Prostate gland (tissue), 2 donors: Measurements from ENCODE around the gene DGKB. TPM values are rescaled to one million over a fixed set of nuclear protein-coding genes. Genes with fewer than 3 reads are reported as not detected.

Source experiments
- DNase-seq: peaks from one replicate; pipeline ENCODE4 v3.0.0-alpha.2; 2019; ENCODE audit warnings: low spot score
- H3K27ac ChIP-seq, 2 donors: fragments of 200-600 bp; sonication (generic); 2 replicates each; pipeline ENCODE4 v1.5.1; 2017 to 2019
- H3K27me3 ChIP-seq: fragments of 200-600 bp; sonication (generic); replicated peaks from 2 replicates; pipeline ENCODE4 v1.5.1; 2019; ENCODE audit not compliant: insufficient read depth
- H3K36me3 ChIP-seq, 2 donors: fragments of 200-600 bp; sonication (generic); 1 replicate in 1 of 2; 2 replicates in 1 of 2; pipeline versions ENCODE4 v1.5.1 to v1.8.1; 2017 to 2019
- H3K4me1 ChIP-seq: fragments of 200-600 bp; sonication (generic); replicated peaks from 2 replicates; pipeline ENCODE4 v1.5.1; 2019
- H3K4me3 ChIP-seq, 2 donors: fragments of 200-600 bp; sonication (generic); 2 replicates each; pipeline ENCODE4 v1.5.1; 2017 to 2019
- H3K9me3 ChIP-seq: fragments of 200-600 bp; sonication (generic); 2 replicates; pipeline ENCODE4 v1.5.1; 2017
- CTCF ChIP-seq, 4 experiments: fragments of 200-600 bp in 2 of 4; fragments of 450-650 bp in 2 of 4; sonication (generic) in 2 of 4; IDR thresholded peaks; 1 replicate in 3 of 4; 2 replicates in 1 of 4; pipeline ENCODE4 v1.5.1; 2016 to 2019; ENCODE audit warnings: antibody characterized with exemption in 4 of 4, mild to moderate bottlenecking in 2 of 4, moderate library complexity in 2 of 4
- POLR2A ChIP-seq: fragments of 450-650 bp; IDR thresholded peaks from one replicate; pipeline ENCODE4 v1.6.1; 2016; ENCODE audit warnings: antibody characterized with exemption, mild to moderate bottlenecking
- POLR2AphosphoS5 ChIP-seq: sonication (generic); formaldehyde crosslinking; IDR thresholded peaks from one replicate; pipeline ENCODE4 v1.6.1; 2017; ENCODE audit warnings: antibody characterized with exemption
- WGBS: methylation state at CpG from one replicate; pipeline ENCODE4 v1.1.5; 2018; 5-methylcytosine and 5-hydroxymethylcytosine counted together
- intact Hi-C: fragments of 100-400 bp; cut with DNase I; formaldehyde crosslinking; loops from one replicate; pipeline ENCODE4 v1.14.2; 2022
- total RNA-seq, 2 donors: library from RNA; depleted of rRNA; stranded (reverse); fragments of >200 nt; gene quantifications; one replicate each; pipeline ENCODE4 v1.1.0, GENCODE V29; 2016

The DGKB gene
- total RNA-seq, 2 donors from 2014 or later: 0.45 TPM; not detected in 1

- no peaks in the 10 kb centered on the region for H3K36me3 ChIP-seq
- H3K27ac ChIP-seq: no peak overlapping the region
- no peak overlapping the region for H3K4me3 ChIP-seq
- no peaks in the 10 kb centered on the region for H3K9me3 ChIP-seq
- no peaks in the 10 kb centered on the region for H3K4me1 ChIP-seq
- TF ChIP-seq POLR2AphosphoS5: no peak
- TF ChIP-seq POLR2A: no peak
- TF ChIP-seq CTCF (IDR thresholded peaks at IDR 0.05): no peak
- no peak for DNase-seq
- WGBS: 85% methylated on average over 6 of the region's 6 CpGs
- no peaks in the 10 kb centered on the region for H3K27me3 ChIP-seq
- intact Hi-C loops: no loop called here
These were observed 30.7 kb downstream of the DGKB start for GRCh38 chr7:14871880-14872279.

GRCh38 chr7:14870394-14870793 lies 32.2 kb downstream of the DGKB start:
- Histone ChIP-seq H3K27me3 (no peaks in the 10 kb centered on the region), H3K4me1 (no peaks in the 10 kb centered on the region), H3K27ac (no peak overlapping the region), H3K4me3 (no peak overlapping the region), H3K36me3 (no peaks in the 10 kb centered on the region), H3K9me3 (no peaks in the 10 kb centered on the region)
- 87% methylated on average over 11 of the region's 11 CpGs for WGBS
- no peak for TF ChIP-seq CTCF (IDR thresholded peaks at IDR 0.05)
- TF ChIP-seq POLR2AphosphoS5: no peak
- no peak for TF ChIP-seq POLR2A
- intact Hi-C loops: no loop called here
- DNase-seq: no peak

GRCh38 chr7:14868937-14869336 lies 33.6 kb downstream of the DGKB start:
- Histone ChIP-seq H3K4me3 (no peak overlapping the region), H3K36me3 (no peaks in the 10 kb centered on the region), H3K27ac (no peak overlapping the region), H3K9me3 (no peaks in the 10 kb centered on the region), H3K4me1 (no peaks in the 10 kb centered on the region), H3K27me3 (no peaks in the 10 kb centered on the region)
- no peak for DNase-seq
- TF ChIP-seq POLR2A: no peak
- TF ChIP-seq CTCF (IDR thresholded peaks at IDR 0.05): no peak
- no peak for TF ChIP-seq POLR2AphosphoS5
- intact Hi-C loops: no loop called here

GRCh38 chr7:14861456-14861855 lies 41.1 kb downstream of the DGKB start:
- no peak for DNase-seq
- Histone ChIP-seq H3K4me1 (no peaks in the 10 kb centered on the region), H3K36me3 (no peaks in the 10 kb centered on the region), H3K4me3 (no peak overlapping the region), H3K27ac (no peak overlapping the region), H3K27me3 (no peaks in the 10 kb centered on the region), H3K9me3 (no peaks in the 10 kb centered on the region)
- intact Hi-C loops: no loop called here
- 36% methylated on average over 1 of the region's 1 CpG for WGBS
- no peak for TF ChIP-seq POLR2AphosphoS5
- TF ChIP-seq CTCF (IDR thresholded peaks at IDR 0.05): no peak
- no peak for TF ChIP-seq POLR2A

GRCh38 chr7:14859267-14859666 lies 43.3 kb downstream of the DGKB start:
- 50% methylated on average over 2 of the region's 2 CpGs for whole genome bisulfite sequencing
- Histone ChIP-seq H3K4me1 (no peaks in the 10 kb centered on the region), H3K9me3 (no peaks in the 10 kb centered on the region), H3K4me3 (no peak overlapping the region), H3K27ac (no peak overlapping the region), H3K36me3 (no peaks in the 10 kb centered on the region), H3K27me3 (no peaks in the 10 kb centered on the region)
- intact Hi-C loops: no loop called here
- TF ChIP-seq POLR2A (no peak), CTCF (IDR thresholded peaks at IDR 0.05) (no peak), POLR2AphosphoS5 (no peak)
- DNase-seq: no peak
